ENCODE results near the gene MORF4L1. TPM values are rescaled to one million over a fixed set of nuclear protein-coding genes. Genes with fewer than 3 reads are reported as not detected.

MORF4L1 gene
- total RNA-seq, 1 experiment from 2014 or later = 216 TPM

DNA sequence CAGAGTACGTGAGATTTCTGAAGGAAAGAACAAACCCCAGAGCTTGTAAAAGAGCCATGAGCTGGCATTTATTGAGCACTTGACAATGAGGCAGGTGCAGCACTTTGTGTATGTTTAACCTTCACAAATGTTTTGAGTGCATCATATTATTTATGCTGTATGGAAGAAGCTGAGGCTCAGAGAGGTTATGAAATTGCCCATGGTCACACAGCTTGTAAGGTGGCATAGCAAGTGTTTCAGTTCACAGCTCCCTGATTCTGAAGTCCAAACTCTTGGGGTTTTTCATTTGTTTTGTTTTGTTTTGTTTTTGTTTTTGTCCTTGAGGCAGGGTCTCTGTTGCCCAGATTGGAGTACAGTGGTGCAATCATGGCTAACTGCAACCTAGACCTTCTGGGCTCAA, 36.4 kb upstream of the MORF4L1 start:
- ATAC-seq = no peak
- no TSS peak for BruUV-seq (replicated peaks)
- POLR2A ChIA-PET (ENCODE audit: unreplicated experiment) = no interaction called here

DNA sequence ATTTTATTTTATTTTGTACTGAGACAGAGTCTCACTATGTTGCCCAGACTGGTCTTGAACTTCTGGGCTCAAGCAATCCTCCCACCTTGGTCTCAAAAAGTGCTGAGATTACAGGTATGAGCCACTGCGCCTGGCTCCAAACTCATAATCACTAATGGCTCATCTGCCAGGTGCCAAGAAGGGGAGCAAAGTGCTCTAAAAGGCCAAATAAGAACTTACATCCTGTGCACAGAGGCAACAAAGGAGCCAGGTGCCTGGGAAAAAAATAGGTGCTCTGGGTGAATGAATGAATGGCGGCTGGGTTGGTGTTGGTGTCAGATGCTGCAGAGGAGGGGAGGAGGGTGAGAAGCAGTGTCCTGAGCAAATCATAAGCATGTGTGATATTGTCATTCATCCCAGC, 35.6 kb upstream of the MORF4L1 start:
- TF ChIP-seq EZH2phosphoT487 (IDR thresholded peaks at IDR 0.05; ENCODE audit: borderline replicate concordance, low read length) = no peak
- TF ChIP-seq, protein P1, sequence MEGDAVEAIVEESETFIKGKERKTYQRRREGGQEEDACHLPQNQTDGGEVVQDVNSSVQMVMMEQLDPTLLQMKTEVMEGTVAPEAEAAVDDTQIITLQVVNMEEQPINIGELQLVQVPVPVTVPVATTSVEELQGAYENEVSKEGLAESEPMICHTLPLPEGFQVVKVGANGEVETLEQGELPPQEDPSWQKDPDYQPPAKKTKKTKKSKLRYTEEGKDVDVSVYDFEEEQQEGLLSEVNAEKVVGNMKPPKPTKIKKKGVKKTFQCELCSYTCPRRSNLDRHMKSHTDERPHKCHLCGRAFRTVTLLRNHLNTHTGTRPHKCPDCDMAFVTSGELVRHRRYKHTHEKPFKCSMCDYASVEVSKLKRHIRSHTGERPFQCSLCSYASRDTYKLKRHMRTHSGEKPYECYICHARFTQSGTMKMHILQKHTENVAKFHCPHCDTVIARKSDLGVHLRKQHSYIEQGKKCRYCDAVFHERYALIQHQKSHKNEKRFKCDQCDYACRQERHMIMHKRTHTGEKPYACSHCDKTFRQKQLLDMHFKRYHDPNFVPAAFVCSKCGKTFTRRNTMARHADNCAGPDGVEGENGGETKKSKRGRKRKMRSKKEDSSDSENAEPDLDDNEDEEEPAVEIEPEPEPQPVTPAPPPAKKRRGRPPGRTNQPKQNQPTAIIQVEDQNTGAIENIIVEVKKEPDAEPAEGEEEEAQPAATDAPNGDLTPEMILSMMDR (conservative IDR thresholded peaks at IDR 0.05; ENCODE audit: low read depth, low read length) = no peak
- no peak for TF ChIP-seq EZH2 (IDR thresholded peaks at IDR 0.05; ENCODE audit: low read length, unreplicated experiment)
- ATAC-seq = no peak

More for the DNA sequence above, 36.4 kb upstream of the MORF4L1 start:
- Histone ChIP-seq H3K4me3 (ENCODE audit: low read length) (no peak overlapping the region), H4K20me1 (ENCODE audit: low read length) (no peaks in the 10 kb centered on the region), H3K9me3 (ENCODE audit: low read length) (no peaks in the 10 kb centered on the region), H3K27me3 (ENCODE audit: low read length) (no peaks in the 10 kb centered on the region), H3K79me2 (ENCODE audit: low read length) (no peaks in the 10 kb centered on the region), H3K9ac (ENCODE audit: low read length) (no peak overlapping the region), H3K4me2 (ENCODE audit: low read length) (no peak overlapping the region), H3F3A (ENCODE audit: low read length, unreplicated experiment) (no peaks in the 10 kb centered on the region), H3K36me3 (ENCODE audit: low read depth, low read length) (no peaks in the 10 kb centered on the region), H3K27ac (ENCODE audit: low read length) (no peak overlapping the region), H2AFZ (ENCODE audit: low read length) (no peak overlapping the region), H3K4me1 (ENCODE audit: insufficient read depth, low read length) (no peaks in the 10 kb centered on the region), H3K9me2 (replicated peaks; ENCODE audit: low read length) (no peaks in the 10 kb centered on the region)
- TF ChIP-seq EZH2phosphoT487 (IDR thresholded peaks at IDR 0.05; ENCODE audit: borderline replicate concordance, low read length) = no peak
- TF ChIP-seq EZH2 (IDR thresholded peaks at IDR 0.05; ENCODE audit: low read length, unreplicated experiment) = no peak
- TF ChIP-seq, protein P1 (conservative IDR thresholded peaks at IDR 0.05; ENCODE audit: low read depth, low read length) = no peak
- intact Hi-C loops (cut with micrococcal nuclease) = no loop called here
- no peak for DNase-seq
- CTCF ChIA-PET = interaction anchor here (1.0 kb wide), 1 partner anchor 28 kb away, joined by 3 read pairs; no protein-coding TSS in a partner anchor

DNA sequence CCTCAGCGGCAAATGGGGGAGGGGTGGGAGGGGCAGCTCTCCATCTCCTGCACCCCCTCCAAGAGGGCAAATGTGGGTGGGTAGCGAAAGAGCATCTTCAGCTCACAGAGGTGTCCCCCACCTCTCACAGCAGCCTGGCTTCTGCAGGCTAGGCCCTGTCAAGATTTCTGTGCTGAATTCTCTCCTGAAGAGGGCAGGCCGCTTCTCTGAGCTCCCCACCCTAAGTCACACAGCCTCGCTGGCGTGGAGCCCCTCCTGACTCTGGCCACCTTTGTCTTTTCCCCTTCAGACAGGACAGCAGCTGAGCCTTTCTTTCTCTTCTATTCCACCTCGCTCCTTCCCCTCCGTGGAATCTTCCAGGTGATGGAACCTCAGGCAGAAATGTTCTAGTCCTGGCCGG, 35.1 kb upstream of the MORF4L1 start:
- CTCF ChIA-PET = no interaction called here
- BruUV-seq (replicated peaks) = no TSS peak
- ATAC-seq (no peak), DNase-seq (no peak)
- TF ChIP-seq EZH2phosphoT487 (IDR thresholded peaks at IDR 0.05; ENCODE audit: borderline replicate concordance, low read length) = no peak
- no peak for TF ChIP-seq EZH2 (IDR thresholded peaks at IDR 0.05; ENCODE audit: low read length, unreplicated experiment)
- TF ChIP-seq, protein P1 (conservative IDR thresholded peaks at IDR 0.05; ENCODE audit: low read depth, low read length) = no peak
- no peak overlapping the region for H3K4me2 ChIP-seq (ENCODE audit: low read length)
- intact Hi-C loops (cut with micrococcal nuclease) = no loop called here
- H3K9ac ChIP-seq (ENCODE audit: low read length) = no peak overlapping the region
- H3K36me3 ChIP-seq (ENCODE audit: low read depth, low read length) = no peaks in the 10 kb centered on the region
- H3K79me2 ChIP-seq (ENCODE audit: low read length) = no peaks in the 10 kb centered on the region
- no peak overlapping the region for H3K4me3 ChIP-seq (ENCODE audit: low read length)
- H3F3A ChIP-seq (ENCODE audit: low read length, unreplicated experiment) = no peaks in the 10 kb centered on the region
- H3K9me2 ChIP-seq (replicated peaks; ENCODE audit: low read length) = no peaks in the 10 kb centered on the region
- H3K9me3 ChIP-seq (ENCODE audit: low read length) = no peaks in the 10 kb centered on the region
- H3K27ac ChIP-seq (ENCODE audit: low read length) = no peak overlapping the region
- H3K27me3 ChIP-seq (ENCODE audit: low read length) = no peaks in the 10 kb centered on the region
- POLR2A ChIA-PET (ENCODE audit: unreplicated experiment) = no interaction called here
- no peak overlapping the region for H2AFZ ChIP-seq (ENCODE audit: low read length)
- H4K20me1 ChIP-seq (ENCODE audit: low read length) = no peaks in the 10 kb centered on the region
- no peaks in the 10 kb centered on the region for H3K4me1 ChIP-seq (ENCODE audit: insufficient read depth, low read length)

More for the DNA sequence above, 35.6 kb upstream of the MORF4L1 start:
- H3K27me3 ChIP-seq (ENCODE audit: low read length) = no peaks in the 10 kb centered on the region
- no peak overlapping the region for H3K27ac ChIP-seq (ENCODE audit: low read length)
- CTCF ChIA-PET = no interaction called here
- no peak overlapping the region for H3K4me3 ChIP-seq (ENCODE audit: low read length)
- POLR2A ChIA-PET (ENCODE audit: unreplicated experiment) = no interaction called here
- no peaks in the 10 kb centered on the region for H3K4me1 ChIP-seq (ENCODE audit: insufficient read depth, low read length)
- no peak for DNase-seq
- no peaks in the 10 kb centered on the region for H3K9me2 ChIP-seq (replicated peaks; ENCODE audit: low read length)
- no peaks in the 10 kb centered on the region for H3F3A ChIP-seq (ENCODE audit: low read length, unreplicated experiment)
- H2AFZ ChIP-seq (ENCODE audit: low read length) = no peak overlapping the region
- H4K20me1 ChIP-seq (ENCODE audit: low read length) = no peaks in the 10 kb centered on the region
- H3K36me3 ChIP-seq (ENCODE audit: low read depth, low read length) = no peaks in the 10 kb centered on the region
- H3K9ac ChIP-seq (ENCODE audit: low read length) = no peak overlapping the region
- no peak overlapping the region for H3K4me2 ChIP-seq (ENCODE audit: low read length)
- no peaks in the 10 kb centered on the region for H3K9me3 ChIP-seq (ENCODE audit: low read length)
- intact Hi-C loops (cut with micrococcal nuclease) = no loop called here
- no TSS peak for BruUV-seq (replicated peaks)
- no peaks in the 10 kb centered on the region for H3K79me2 ChIP-seq (ENCODE audit: low read length)
